ENCODE data around the gene PPP1R12C.

DNA sequence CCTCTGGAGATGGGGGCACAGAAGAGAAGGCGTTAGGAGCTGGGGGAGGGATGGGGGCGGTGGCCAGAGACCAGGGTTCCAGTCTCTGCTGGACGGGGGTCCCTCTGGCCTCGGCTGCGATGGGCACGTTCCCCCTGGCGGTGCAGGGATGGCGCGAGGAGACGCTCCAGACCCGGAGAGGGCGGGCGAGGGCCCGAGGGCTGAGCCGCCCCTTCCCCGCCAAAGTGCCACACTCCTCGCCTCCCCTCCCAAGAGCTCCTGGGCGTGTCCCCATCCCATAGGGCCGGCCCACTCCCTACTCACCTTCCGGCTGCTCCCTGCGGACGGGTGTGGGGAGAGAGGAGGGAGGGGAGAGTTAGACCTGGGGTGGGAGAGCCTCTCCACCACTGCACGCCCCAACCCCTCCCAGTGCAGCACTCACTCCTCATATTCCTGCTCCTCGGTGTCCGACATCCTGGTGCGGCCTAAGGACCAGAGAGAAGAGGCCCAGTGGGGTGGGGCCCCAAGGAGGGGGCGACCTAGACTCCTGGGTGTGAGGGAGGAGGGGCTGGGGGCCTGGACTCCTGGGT, 29.4 kb upstream of the PPP1R12C start:
- TF ChIP-seq LARP7 (IDR thresholded peaks at IDR 0.05) (no peak), ATF7 (IDR thresholded peaks at IDR 0.05; ENCODE audit: low read depth) (no peak), JUND (IDR thresholded peaks at IDR 0.05; ENCODE audit: low read depth, low read length) (no peak), CHD4 (IDR thresholded peaks at IDR 0.05) (no peak)
- TF ChIP-seq, protein P1, sequence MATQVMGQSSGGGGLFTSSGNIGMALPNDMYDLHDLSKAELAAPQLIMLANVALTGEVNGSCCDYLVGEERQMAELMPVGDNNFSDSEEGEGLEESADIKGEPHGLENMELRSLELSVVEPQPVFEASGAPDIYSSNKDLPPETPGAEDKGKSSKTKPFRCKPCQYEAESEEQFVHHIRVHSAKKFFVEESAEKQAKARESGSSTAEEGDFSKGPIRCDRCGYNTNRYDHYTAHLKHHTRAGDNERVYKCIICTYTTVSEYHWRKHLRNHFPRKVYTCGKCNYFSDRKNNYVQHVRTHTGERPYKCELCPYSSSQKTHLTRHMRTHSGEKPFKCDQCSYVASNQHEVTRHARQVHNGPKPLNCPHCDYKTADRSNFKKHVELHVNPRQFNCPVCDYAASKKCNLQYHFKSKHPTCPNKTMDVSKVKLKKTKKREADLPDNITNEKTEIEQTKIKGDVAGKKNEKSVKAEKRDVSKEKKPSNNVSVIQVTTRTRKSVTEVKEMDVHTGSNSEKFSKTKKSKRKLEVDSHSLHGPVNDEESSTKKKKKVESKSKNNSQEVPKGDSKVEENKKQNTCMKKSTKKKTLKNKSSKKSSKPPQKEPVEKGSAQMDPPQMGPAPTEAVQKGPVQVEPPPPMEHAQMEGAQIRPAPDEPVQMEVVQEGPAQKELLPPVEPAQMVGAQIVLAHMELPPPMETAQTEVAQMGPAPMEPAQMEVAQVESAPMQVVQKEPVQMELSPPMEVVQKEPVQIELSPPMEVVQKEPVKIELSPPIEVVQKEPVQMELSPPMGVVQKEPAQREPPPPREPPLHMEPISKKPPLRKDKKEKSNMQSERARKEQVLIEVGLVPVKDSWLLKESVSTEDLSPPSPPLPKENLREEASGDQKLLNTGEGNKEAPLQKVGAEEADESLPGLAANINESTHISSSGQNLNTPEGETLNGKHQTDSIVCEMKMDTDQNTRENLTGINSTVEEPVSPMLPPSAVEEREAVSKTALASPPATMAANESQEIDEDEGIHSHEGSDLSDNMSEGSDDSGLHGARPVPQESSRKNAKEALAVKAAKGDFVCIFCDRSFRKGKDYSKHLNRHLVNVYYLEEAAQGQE (IDR thresholded peaks at IDR 0.05; ENCODE audit: low read depth, low read length): no peak
- TF ChIP-seq, protein P2, sequence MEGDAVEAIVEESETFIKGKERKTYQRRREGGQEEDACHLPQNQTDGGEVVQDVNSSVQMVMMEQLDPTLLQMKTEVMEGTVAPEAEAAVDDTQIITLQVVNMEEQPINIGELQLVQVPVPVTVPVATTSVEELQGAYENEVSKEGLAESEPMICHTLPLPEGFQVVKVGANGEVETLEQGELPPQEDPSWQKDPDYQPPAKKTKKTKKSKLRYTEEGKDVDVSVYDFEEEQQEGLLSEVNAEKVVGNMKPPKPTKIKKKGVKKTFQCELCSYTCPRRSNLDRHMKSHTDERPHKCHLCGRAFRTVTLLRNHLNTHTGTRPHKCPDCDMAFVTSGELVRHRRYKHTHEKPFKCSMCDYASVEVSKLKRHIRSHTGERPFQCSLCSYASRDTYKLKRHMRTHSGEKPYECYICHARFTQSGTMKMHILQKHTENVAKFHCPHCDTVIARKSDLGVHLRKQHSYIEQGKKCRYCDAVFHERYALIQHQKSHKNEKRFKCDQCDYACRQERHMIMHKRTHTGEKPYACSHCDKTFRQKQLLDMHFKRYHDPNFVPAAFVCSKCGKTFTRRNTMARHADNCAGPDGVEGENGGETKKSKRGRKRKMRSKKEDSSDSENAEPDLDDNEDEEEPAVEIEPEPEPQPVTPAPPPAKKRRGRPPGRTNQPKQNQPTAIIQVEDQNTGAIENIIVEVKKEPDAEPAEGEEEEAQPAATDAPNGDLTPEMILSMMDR (IDR thresholded peaks at IDR 0.05 in 2 of 3, conservative IDR thresholded peaks at IDR 0.05 in 1 of 3; ENCODE audit: control insufficient read depth in 2 of 3, extremely low read depth in 1 of 3, insufficient read depth in 1 of 3, low read depth in 3 of 3, low read length in 3 of 3): no peak
